Skin of body (tissue), 2 donors: ENCODE measurements around the gene OTUB2. TPM values are rescaled to one million over a fixed set of nuclear protein-coding genes. Genes with fewer than 3 reads are reported as not detected.

Source experiments
- DNase-seq: peaks from one replicate; lab custom pipeline; 2025; lab: John Stamatoyannopoulos, UW
- total RNA-seq: library from RNA; depleted of rRNA; stranded (reverse); fragments of >200 nt; gene quantifications from one replicate; pipeline ENCODE4 v1.2.3, GENCODE V29; 2014

Gene OTUB2
- total RNA-seq, 1 donor from 2014 or later = 2.9 TPM

- no peak for DNase-seq
Observed at GRCh38 chr14:94021001-94021400, 5.1 kb upstream of the OTUB2 start.

GRCh38 chr14:94021416-94022157 lies 4.6 kb upstream of the OTUB2 start:
- no peak for DNase-seq

GRCh38 chr14:94022532-94023411 lies 3.4 kb upstream of the OTUB2 start:
- no peak for DNase-seq

DNA sequence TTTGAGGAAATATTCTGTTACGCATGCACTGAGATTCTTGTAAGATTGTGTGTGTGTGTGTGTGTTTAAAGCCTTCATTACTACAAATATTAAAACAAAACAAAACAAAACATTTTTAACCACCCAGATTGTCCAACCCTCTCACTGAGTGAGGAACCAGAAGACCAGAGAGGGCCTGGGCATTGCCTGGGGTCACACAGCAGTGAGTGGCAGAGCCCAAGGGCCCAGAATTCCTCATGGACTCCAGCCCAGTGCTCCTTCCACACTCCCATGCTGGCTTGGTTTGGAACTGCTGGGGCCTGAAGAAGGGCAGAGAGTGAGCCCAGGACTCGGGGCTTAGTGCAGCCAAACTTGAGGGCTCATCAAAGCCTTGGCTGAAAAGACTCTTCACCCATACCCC lies 1.6 kb upstream of the OTUB2 start:
- no peak for DNase-seq

DNA sequence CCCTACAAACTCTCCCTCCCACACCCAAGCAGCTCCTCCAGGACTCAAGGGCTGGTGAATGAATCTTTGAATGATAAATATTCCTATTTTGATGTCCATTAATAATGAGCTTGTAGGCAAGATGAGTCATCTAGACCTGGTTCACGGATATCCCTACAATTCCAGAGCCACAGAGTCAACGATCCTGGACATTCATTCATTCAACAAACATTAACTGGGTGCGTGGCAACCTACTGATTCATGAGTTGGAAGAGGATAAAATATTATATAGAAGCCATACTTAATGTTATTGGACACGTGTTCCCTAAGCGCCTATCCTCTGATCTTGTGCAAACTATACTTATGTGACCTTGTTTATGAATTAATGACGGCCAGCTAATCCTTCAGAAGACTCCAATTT lies 420 bp upstream of the OTUB2 start:
- no peak for DNase-seq

DNA sequence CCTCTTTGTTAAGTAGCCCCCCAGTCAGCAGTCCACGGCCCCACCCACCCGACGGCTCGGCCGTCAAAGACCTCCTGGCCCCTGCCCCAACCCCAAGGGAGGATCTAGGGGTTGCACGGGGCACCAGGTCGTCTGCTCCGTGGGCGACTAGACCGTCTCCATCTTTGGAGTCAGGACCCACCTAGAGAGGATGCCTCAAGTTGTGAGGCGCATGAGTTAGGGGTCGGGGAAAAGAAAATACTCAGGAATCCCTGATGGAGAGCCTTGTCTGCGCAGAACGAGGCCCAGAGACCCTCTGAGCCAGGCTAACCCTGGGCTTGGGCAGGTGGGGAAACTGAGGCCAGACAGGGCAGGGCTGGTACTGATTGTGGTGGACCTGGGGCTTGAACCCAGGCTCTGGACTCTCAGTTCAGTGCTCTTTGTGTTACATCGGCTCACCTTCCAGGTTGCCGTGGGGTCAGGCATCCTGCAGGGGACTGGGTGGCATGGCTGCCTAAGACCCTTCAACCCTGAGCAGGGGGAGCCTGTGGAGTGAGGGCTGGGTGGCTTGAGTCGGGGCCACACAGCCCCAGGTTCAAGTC lies 839 bp downstream of the OTUB2 start:
- DNase-seq = no peak

- DNase-seq = no peak
Observed at GRCh38 chr14:94027566-94028449, 1.7 kb downstream of the OTUB2 start.

DNA sequence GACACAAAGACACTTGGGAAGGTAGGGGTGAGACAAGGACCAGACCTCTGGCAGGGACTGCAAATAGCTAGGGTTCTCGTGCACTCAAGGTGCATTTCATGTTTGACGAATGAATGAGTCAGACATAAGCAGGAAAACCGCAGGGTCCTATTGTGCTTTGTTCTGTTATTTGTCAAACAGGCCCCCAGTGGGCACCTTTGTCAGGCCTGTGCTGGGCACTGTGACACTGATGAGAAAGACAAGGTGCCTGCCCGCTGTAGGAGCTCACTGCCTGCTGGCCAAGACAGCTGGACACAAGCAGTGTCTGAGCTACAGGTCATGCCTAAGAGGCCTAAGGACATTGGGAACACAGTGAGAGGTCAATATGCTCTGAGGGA lies 2.3 kb downstream of the OTUB2 start:
- no peak for DNase-seq

DNA sequence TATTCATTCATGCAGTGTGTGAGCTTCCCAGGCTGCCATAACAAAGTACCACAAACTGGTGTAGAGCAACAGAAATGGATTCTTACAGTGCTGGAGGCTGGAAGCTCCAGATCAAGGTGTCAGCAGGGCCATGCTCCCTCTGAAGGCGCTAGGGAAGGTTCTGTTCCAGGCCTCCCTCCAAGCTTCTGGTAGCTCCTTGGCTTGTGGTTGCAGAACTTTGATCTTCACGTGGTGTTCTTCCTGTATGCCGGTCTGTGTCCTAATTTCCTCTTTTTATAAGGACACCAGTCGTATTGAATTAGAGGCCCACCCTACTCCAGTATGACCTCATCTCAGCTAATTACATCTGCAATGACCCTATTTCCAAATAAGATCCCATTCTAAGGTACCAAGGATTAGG lies 3.1 kb downstream of the OTUB2 start:
- DNase-seq = no peak

GRCh38 chr14:94029671-94030203 lies 3.6 kb downstream of the OTUB2 start:
- no peak for DNase-seq

DNA sequence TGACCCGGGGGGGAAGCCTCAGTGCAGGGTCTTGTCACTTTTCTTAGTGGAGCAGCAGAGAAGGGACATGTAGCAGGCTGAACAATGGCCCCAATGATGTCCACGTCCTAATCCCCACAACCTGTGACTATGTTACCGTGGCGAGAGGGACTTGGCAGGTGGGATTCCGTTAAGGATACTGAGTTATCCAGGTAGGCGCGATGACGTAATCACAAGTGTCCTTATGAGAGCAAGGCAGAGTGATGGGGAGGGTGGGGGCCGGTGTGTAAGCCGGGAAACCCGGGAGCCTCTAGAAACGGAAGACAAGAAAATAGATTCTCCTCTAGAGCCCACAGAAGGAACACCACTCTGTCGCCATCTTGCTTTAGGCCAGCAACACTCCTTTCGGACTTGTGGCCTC lies 4.4 kb downstream of the OTUB2 start:
- no peak for DNase-seq

GRCh38 chr14:94031161-94031882 lies 5.2 kb downstream of the OTUB2 start:
- DNase-seq = no peak

- no peak for DNase-seq
Observed at GRCh38 chr14:94031883-94032279, 5.7 kb downstream of the OTUB2 start.

- DNase-seq = no peak
Observed at GRCh38 chr14:94034886-94035285, 8.7 kb downstream of the OTUB2 start.

- no peak for DNase-seq
Observed at GRCh38 chr14:94036313-94037167, 10.4 kb downstream of the OTUB2 start.

- no peak for DNase-seq
Observed at GRCh38 chr14:94037954-94038353, 11.8 kb downstream of the OTUB2 start.

GRCh38 chr14:94038510-94038909 lies 12.4 kb downstream of the OTUB2 start:
- DNase-seq = no peak

- no peak for DNase-seq
Observed at GRCh38 chr14:94038921-94039629, 12.9 kb downstream of the OTUB2 start.

- no peak for DNase-seq
Observed at GRCh38 chr14:94040247-94040646, 14.1 kb downstream of the OTUB2 start.
